ENCODE results near the gene GDF7.

GDF7 gene

DNA sequence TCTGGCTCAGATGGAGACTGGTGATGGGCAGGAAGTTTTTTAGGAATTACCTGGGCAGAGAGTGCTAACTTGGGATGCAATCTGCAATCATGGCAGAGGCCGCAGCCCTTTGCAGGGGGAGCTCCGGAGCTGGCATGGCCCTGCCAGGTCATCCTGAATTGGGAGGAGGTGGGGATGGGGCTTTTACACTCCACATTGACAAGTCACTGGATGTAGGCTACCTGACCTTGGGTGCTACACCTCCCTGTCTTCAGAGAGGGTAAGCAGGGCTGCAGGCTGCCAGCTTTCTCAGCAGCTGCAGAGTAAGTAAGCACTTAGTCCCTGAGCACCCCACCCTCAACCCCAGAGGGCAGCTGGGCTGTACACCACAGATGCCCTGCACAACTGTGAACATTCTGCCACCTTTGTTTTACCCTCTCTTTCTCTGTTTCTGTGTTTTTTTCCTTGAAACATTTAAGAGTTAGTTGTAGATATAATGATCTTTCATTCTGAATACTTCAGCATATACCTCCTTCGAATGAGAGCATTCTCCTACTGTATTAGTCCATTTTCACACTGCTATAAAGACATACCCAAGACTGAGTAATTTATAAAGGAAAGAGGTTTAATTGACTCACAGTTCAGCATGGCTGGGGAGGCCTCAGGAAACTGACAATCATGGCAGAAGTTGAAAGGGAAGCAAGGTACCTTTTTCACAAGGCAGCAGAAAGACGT, 9.3 kb upstream of the GDF7 start:
- H2BK5ac ChIP-seq (ENCODE audit: low read depth, low read length, poor library complexity, severe bottlenecking): no peak overlapping the region
- H3K27me3 ChIP-seq (ENCODE audit: control insufficient read depth in 1 of 2, insufficient read depth in 1 of 2, low read length in 2 of 2): peaks cover 25 to 63% of the 10 kb centered on the region in 2 experiments
- H3K18ac ChIP-seq (ENCODE audit: low read depth in 1 of 2, low read length in 2 of 2): no peak overlapping the region
- no peak overlapping the region for H4K8ac ChIP-seq (ENCODE audit: low read length)
- H3K4ac ChIP-seq (ENCODE audit: low read depth in 1 of 2, low read length in 2 of 2): no peak overlapping the region
- no peaks in the 10 kb centered on the region for H3K79me1 ChIP-seq (replicated peaks; ENCODE audit: low read length, poor library complexity, severe bottlenecking)
- H2BK120ac ChIP-seq (ENCODE audit: low read depth, low read length): no peak overlapping the region
- no peak overlapping the region for H3K4me3 ChIP-seq (ENCODE audit: insufficient read depth in 1 of 2, low read depth in 1 of 2, low read length in 2 of 2)
- no peak overlapping the region for H2AFZ ChIP-seq (ENCODE audit: low read depth, low read length)
- no peak overlapping the region for H3K14ac ChIP-seq (ENCODE audit: low read length in 2 of 2)
- H3K9ac ChIP-seq (ENCODE audit: low read length): no peak overlapping the region
- no peak overlapping the region for H3K23ac ChIP-seq (ENCODE audit: low read length in 2 of 2)
- DNase-seq: no peak
- H2AK5ac ChIP-seq (ENCODE audit: low read length, severe bottlenecking): no peak overlapping the region
- peaks cover 4% of the 10 kb centered on the region for H3K4me1 ChIP-seq (ENCODE audit: control insufficient read depth, insufficient read depth, low read depth, low read length)
- no peaks in the 10 kb centered on the region for H3K9me3 ChIP-seq (ENCODE audit: control insufficient read depth, low read length)
- H3K4me2 ChIP-seq (ENCODE audit: low read length, poor library complexity, severe bottlenecking): no peak overlapping the region
- H3K27ac ChIP-seq (ENCODE audit: low read length, poor library complexity, severe bottlenecking): no peak overlapping the region
- H2BK15ac ChIP-seq (ENCODE audit: low read depth, poor library complexity, severe bottlenecking): no peak overlapping the region
- no peaks in the 10 kb centered on the region for H3K36me3 ChIP-seq (ENCODE audit: control insufficient read depth in 1 of 2, insufficient read depth in 2 of 2, low read depth in 1 of 2, low read length in 2 of 2)
- 78% methylated on average over 1 of the region's 4 CpGs for WGBS
- H2BK12ac ChIP-seq (ENCODE audit: low read length in 2 of 2): no peak overlapping the region
- no peak overlapping the region for H4K91ac ChIP-seq (ENCODE audit: low read length)

DNA sequence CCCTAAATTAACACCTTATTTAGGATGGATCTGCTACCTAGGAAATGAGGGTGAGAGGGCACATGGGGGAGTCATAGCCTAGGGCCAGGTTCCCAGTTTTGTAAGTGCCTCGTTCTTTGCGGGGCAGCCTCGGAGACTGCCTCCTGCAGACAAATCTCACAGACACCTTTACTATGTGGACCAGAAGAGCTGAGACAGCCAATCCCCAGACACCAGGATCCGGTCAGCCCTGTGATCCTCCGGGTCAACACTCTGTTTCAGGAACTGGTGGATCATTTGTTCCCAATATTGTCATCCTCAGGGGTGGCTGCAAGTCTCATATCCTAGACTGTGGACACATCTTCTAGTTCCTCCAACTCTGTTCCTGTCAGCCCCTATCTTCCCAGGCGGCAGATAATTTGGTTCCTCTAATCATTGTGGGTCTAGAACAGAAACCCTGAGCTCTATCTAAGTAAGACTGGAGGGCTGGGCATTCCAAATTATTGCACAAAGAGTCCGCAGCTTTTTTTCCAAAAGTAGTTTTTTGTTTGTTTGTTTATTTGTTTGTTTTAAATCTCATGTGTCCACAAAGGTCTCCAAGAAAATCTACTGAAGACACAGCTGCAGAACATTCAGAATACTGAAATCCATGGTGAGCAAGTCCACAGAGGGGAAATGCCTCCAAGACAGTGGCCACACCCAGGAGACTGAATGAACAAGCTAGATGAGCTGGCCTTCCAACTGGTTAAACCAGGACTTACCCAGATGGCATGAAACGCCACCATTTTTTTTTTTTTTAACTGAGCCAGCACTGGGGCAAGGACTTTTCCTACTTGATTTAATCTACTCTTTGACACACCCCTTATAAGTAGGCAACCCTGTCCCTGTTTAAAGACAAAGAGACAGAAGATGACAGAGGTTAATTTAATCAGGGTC, 6.2 kb upstream of the GDF7 start:
- Histone ChIP-seq H3K23ac (ENCODE audit: low read length in 2 of 2) (no peak overlapping the region), H3K79me1 (replicated peaks; ENCODE audit: low read length, poor library complexity, severe bottlenecking) (no peaks in the 10 kb centered on the region), H2AFZ (ENCODE audit: low read depth, low read length) (no peak overlapping the region), H3K4me1 (ENCODE audit: control insufficient read depth, insufficient read depth, low read depth, low read length) (peaks cover 25% of the 10 kb centered on the region), H3K9ac (ENCODE audit: low read length) (peak overlapping the region; percentile 80), H3K18ac (ENCODE audit: low read depth in 1 of 2, low read length in 2 of 2) (no peak overlapping the region), H2BK5ac (ENCODE audit: low read depth, low read length, poor library complexity, severe bottlenecking) (no peak overlapping the region), H3K27ac (ENCODE audit: low read length, poor library complexity, severe bottlenecking) (no peak overlapping the region), H2AK5ac (ENCODE audit: low read length, severe bottlenecking) (no peak overlapping the region), H4K8ac (ENCODE audit: low read length) (no peak overlapping the region), H2BK15ac (ENCODE audit: low read depth, poor library complexity, severe bottlenecking) (no peak overlapping the region), H3K9me3 (ENCODE audit: control insufficient read depth, low read length) (no peaks in the 10 kb centered on the region), H3K36me3 (ENCODE audit: control insufficient read depth in 1 of 2, insufficient read depth in 2 of 2, low read depth in 1 of 2, low read length in 2 of 2) (no peaks in the 10 kb centered on the region), H4K91ac (ENCODE audit: low read length) (no peak overlapping the region), H2BK12ac (ENCODE audit: low read length in 2 of 2) (no peak overlapping the region), H3K4me2 (ENCODE audit: low read length, poor library complexity, severe bottlenecking) (no peak overlapping the region), H3K4ac (ENCODE audit: low read depth in 1 of 2, low read length in 2 of 2) (no peak overlapping the region), H3K14ac (ENCODE audit: low read length in 2 of 2) (no peak overlapping the region), H3K4me3 (ENCODE audit: insufficient read depth in 1 of 2, low read depth in 1 of 2, low read length in 2 of 2) (no peak overlapping the region), H3K27me3 (ENCODE audit: control insufficient read depth in 1 of 2, insufficient read depth in 1 of 2, low read length in 2 of 2) (peaks cover 49 to 77% of the 10 kb centered on the region in 2 experiments), H2BK120ac (ENCODE audit: low read depth, low read length) (no peak overlapping the region)
- WGBS: 68% methylated on average over 7 of the region's 8 CpGs
- no peak for DNase-seq

DNA sequence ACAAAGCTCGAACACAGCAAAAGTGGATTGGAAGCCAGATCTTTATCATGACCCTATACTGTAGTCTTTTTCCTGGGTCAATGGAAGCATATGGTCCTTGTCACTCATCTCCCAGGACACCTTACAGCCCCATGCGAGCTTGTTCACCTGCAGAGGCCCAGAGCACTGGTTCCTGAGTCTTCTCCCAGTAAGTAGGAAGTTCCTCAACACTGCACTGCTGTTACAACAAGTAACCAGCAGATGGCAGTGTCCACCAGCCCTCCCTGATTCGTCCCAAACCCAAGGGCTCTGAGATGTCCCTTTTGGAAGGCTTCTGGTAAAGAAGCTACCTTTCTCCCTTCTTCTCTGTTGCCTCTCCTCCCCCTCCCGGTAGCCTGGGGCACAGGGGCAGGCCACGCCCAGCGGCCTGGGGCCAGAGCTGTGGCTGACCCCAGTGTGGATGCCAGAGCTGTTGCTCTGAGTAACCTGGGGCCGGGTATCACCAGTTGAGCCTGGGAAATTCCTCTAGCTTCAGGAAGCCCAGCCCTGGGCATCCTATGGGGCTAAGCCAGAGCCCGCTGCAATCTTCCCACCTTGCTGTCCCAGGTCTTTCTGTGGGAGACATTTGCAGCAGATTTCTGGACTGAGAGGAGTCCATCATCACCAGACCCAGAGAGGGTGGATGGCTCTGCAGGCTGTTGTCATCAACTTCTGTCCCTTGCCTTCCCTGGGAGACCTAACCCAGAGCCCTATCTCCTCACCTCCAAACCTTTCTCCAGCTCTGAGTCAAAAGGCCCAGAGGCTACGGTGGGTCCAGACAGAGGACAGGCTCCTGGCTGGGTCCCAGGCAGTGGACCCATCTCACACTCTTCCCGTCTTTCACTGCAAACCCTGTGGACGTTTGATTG, 5.3 kb upstream of the GDF7 start:
- H2AK5ac ChIP-seq (ENCODE audit: low read length, severe bottlenecking): peak overlapping the region; percentile 10
- no peaks in the 10 kb centered on the region for H3K79me1 ChIP-seq (replicated peaks; ENCODE audit: low read length, poor library complexity, severe bottlenecking)
- H3K23ac ChIP-seq (ENCODE audit: low read length in 2 of 2): no peak overlapping the region
- no peak overlapping the region for H2BK5ac ChIP-seq (ENCODE audit: low read depth, low read length, poor library complexity, severe bottlenecking)
- H3K9me3 ChIP-seq (ENCODE audit: control insufficient read depth, low read length): no peaks in the 10 kb centered on the region
- peak; percentile 78 for DNase-seq
- H3K4me3 ChIP-seq (ENCODE audit: insufficient read depth in 1 of 2, low read depth in 1 of 2, low read length in 2 of 2): no peak overlapping the region
- H2BK12ac ChIP-seq (ENCODE audit: low read length in 2 of 2): no peak overlapping the region
- 41% methylated on average over 11 of the region's 11 CpGs for WGBS
- H3K9ac ChIP-seq (ENCODE audit: low read length): peak overlapping the region; percentile 80
- no peaks in the 10 kb centered on the region for H3K36me3 ChIP-seq (ENCODE audit: control insufficient read depth in 1 of 2, insufficient read depth in 2 of 2, low read depth in 1 of 2, low read length in 2 of 2)
- no peak overlapping the region for H3K18ac ChIP-seq (ENCODE audit: low read depth in 1 of 2, low read length in 2 of 2)
- H3K27me3 ChIP-seq (ENCODE audit: control insufficient read depth in 1 of 2, insufficient read depth in 1 of 2, low read length in 2 of 2): peaks cover 51 to 76% of the 10 kb centered on the region in 2 experiments
- no peak overlapping the region for H2AFZ ChIP-seq (ENCODE audit: low read depth, low read length)
- H4K8ac ChIP-seq (ENCODE audit: low read length): no peak overlapping the region
- no peak overlapping the region for H4K91ac ChIP-seq (ENCODE audit: low read length)
- no peak overlapping the region for H2BK15ac ChIP-seq (ENCODE audit: low read depth, poor library complexity, severe bottlenecking)
- H3K4me1 ChIP-seq (ENCODE audit: control insufficient read depth, insufficient read depth, low read depth, low read length): peaks cover 27% of the 10 kb centered on the region
- H2BK120ac ChIP-seq (ENCODE audit: low read depth, low read length): no peak overlapping the region
- no peak overlapping the region for H3K27ac ChIP-seq (ENCODE audit: low read length, poor library complexity, severe bottlenecking)
- H3K14ac ChIP-seq (ENCODE audit: low read length in 2 of 2): no peak overlapping the region
- H3K4me2 ChIP-seq (ENCODE audit: low read length, poor library complexity, severe bottlenecking): no peak overlapping the region
- H3K4ac ChIP-seq (ENCODE audit: low read depth in 1 of 2, low read length in 2 of 2): no peak overlapping the region

Measured in mesenchymal stem cell (in vitro differentiated cells and primary cell).